Measurements from ENCODE around the gene PNPLA1. TPM values are rescaled to one million over a fixed set of nuclear protein-coding genes. Genes with fewer than 3 reads are reported as not detected.

PNPLA1 gene
- polyA plus RNA-seq, 3 donors: 2.1 to 3.1 (median 3.0) TPM

DNA sequence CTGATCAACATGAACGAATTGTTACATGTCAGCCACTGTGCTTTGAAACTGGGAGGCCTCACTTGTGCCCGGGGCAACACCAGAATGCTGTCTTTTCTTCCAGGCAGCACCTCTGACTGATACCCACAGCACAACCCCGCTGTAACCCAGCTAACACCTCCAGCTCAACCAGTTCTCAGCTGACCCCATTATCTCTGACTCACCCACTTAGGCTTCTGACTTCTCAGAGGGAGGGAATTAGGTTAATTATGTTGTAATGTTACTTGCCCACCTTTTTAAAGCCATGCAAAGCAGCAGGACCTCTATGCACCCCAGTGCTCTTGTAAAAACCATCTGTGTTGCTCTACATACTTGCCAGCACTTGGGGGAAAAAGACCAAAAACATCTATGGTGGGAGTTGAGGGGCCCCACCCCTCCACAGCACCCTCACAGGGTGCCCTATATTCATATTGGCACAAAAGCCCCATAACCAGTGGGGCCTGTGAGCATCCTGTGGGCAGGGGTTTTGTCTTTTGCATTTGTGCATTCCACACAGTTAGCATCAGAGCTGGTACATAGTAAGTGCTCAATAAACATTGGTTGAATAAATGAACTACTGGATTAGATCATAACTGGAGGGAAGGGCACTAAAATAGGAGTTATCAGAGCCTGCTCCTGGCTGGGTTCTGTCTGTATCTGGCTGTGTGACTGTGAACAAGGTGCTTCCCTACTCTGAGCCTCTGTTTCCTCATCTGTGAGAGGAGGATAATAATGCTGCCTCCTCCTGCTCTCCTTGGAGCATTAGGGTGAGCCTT lies 44.6 kb downstream of the PNPLA1 start:
- no peak for DNase-seq (ENCODE audit: low read depth in 3 of 3, low spot score in 2 of 3)

DNA sequence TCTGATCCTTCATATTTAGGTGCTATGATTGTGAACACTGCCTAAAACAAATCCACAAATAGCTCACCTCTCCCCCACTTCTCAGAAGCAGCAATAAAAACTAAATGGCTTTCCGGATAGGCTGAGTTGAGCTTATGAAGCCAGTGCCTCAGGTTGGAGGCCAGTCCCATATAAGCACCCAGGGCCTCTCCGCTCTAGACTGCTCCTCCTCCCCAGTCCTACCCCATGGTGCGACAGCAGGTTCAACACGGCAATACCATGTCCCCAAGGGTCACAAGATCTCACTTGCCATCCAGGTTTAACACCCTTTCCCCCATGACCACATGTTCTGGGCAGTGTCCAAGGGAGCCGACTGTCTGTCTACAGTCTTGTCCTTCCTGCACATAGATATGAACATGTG lies 46.1 kb downstream of the PNPLA1 start:
- DNase-seq (ENCODE audit: low read depth in 3 of 3, low spot score in 2 of 3): no peak

DNA sequence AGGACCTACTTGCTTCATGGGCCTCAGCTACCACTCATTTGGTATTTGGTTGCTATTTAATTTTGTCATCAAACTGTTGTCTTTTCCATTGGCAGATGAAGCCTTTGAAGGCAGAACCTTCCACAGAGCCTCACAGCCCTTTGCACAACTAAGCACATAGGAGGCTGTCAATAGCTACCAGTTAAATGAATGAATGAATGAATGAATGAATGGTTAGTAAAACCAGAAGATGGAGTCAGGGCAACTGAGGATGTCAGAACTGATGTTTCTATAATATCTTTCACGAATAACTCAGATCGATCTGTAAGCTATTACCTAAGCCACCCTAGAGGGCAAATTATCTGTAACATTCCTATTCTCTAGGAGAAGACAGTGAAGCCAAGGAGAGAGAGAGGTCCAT lies 47.8 kb downstream of the PNPLA1 start:
- no peak for DNase-seq (ENCODE audit: low read depth in 3 of 3, low spot score in 2 of 3)

DNA sequence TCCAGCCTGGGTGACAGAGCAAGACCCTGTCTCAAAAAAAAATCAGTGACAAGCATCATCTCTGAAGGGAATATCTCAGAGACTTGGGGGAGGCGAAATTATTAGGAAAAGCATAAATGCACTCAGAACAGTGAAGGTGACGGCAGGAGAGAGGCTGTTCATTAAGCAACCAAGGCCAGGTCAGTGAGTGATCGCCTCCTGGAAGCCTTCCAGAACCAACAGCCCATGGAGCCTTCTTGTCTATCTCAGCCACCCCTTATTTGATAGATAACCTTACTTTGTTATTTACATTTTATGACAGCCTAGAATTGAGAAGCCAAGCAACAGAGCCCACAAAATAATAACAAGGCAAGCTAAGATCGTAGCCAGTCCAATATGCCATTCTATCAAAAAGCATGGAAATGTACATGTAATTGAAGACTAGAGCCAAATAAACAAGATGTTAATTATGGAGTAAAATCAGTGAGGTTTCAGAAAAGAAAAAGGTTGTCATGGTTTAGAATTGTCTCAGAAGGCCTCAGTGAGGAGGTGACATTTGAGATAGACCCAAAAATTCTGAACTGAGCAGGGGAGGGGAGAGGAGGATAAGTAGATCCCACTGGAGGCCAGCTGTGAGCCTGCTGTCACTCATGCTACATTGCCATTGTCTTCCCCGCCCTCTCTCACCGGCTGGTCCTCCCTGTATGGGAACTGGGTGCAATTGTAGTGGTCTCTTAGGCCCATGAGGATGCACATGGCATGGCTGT lies 49.0 kb downstream of the PNPLA1 start:
- no peak for DNase-seq (ENCODE audit: low read depth in 3 of 3, low spot score in 2 of 3)

DNA sequence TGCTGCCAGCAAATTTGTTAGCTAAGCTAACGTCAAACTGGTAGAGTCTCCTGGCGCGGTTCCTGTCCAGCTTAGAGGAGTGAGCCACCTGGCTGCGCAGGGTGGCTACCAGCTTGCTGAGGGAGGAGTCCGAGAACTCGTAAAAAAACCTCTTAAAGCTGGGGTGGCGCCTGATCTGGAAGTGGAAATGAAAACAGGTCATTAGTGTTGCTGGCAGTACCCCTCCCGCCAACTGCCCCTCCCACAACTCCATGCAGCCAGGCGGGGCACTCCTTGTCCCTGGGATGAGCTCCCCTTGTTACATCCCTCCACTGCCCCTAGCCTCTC lies 49.5 kb downstream of the PNPLA1 start:
- no peak for DNase-seq (ENCODE audit: low read depth in 3 of 3, low spot score in 2 of 3)

DNA sequence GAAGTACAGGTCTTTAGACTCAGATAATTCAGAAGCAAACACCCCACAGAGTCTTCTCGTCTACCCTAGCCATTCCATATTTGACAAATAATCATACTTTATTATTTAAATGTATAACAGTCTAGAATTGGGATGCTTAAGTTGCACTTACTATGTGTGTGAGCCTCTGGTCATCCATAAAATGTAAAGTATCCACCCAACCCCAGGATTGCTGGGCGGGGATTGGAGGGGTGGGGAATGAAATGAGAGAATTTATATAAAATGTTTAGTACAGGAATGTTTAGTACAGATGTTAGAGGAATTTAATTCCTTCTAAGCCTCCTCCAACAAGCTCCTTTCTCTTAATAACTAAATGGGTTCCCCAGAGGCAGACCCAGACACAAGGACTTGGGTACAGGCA lies 50.0 kb downstream of the PNPLA1 start:
- no peak for DNase-seq (ENCODE audit: low read depth in 3 of 3, low spot score in 2 of 3)

DNA sequence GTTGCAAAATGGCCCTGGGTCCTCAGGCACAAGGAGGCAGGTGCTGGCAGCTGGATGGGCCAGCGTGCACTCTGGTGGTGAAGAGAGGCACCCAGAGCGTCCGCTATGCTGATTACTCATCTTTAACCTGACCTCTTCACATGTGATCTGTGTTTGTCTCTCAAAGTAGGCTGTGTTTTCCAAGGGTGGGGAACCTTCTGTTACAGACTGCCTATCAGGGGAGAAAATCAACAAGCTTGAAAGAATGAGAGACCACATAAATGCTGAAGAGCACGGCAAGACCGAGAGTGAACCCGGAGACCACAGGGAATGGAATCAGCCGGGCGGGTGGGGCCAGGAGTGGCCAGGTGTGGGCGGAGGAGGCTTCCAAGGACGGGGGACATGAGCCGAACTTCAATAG lies 50.6 kb downstream of the PNPLA1 start:
- no peak for DNase-seq (ENCODE audit: low read depth in 3 of 3, low spot score in 2 of 3)

DNA sequence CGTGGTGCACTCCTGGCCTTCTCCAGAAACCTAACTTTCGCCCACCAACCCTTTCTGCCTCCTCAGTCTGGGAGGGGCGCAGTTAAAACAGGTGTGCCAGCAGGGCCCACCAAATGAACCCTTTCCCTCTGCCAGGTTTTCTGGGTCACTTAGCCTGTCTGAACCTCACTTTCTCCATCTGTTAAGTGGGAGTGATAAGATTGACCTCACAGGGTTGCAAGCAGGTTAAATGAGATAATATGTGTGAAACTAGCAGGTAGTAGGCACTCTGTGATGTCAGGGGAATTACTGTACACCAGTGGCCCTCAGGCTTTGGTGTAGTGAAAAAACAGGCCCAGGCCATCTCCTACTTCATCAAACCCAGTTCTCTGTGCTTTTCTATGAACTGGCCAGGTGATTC lies 52.7 kb downstream of the PNPLA1 start:
- no peak for DNase-seq (ENCODE audit: low read depth in 3 of 3, low spot score in 2 of 3)

DNA sequence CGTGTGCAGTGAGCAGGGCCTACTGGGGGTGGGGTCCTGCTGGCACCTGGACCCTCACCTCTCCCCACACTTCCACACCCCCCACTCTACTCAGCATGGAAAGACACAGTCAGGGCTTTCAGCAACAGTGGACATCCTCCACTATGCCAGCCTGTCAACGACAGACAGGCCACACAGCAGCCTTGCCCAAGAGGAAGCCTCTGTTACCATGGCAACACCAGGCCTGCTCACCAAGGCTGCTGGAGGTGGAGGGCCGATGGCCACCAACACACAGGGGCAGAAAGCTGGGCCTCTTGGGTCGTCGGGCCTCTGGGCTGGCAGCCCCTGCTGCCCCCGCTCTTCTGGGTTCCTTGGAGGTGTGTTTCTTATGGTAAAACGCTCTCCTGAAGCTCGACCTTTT lies 53.2 kb downstream of the PNPLA1 start:
- no peak for DNase-seq (ENCODE audit: low read depth in 3 of 3, low spot score in 2 of 3)

DNA sequence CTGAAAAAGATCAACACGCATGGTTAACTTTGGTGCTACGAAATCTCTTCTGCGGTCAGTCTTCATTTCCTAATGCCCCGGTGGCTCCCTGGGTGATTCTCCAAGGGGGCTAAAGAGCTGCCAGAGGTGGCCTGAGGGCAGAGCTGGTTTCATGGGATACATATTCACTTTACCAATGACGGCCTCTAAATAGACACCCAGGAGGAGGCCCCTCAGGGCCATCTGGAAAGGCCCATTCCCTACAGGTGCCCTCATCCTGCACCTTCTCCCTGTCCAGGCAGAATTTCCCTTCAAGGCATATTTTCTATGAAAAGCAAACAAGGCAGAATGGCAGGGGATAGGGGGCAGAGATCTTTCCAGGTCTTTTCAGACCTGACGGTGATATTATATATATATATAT lies 54.3 kb downstream of the PNPLA1 start:
- no peak for DNase-seq (ENCODE audit: low read depth in 3 of 3, low spot score in 2 of 3)

DNA sequence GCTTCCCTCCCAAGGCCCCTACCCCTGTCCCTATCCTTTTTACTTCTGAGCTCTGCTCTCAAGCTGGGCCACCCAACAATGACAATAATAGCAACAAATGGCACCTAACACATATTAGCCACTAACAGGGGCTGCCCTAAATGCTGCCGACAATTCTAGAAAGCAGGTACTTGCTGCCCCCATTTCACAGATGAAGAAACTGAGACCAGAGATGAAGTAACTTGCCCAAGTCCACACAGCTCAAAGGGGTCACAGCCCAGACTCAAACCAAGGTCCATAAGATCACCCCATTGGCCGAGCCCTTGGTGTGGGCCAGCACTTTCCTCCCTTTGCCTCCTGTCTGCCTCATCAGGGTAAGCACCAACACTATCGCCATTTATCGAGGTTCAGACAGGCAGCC lies 54.9 kb downstream of the PNPLA1 start:
- no peak for DNase-seq (ENCODE audit: low read depth in 3 of 3, low spot score in 2 of 3)

DNA sequence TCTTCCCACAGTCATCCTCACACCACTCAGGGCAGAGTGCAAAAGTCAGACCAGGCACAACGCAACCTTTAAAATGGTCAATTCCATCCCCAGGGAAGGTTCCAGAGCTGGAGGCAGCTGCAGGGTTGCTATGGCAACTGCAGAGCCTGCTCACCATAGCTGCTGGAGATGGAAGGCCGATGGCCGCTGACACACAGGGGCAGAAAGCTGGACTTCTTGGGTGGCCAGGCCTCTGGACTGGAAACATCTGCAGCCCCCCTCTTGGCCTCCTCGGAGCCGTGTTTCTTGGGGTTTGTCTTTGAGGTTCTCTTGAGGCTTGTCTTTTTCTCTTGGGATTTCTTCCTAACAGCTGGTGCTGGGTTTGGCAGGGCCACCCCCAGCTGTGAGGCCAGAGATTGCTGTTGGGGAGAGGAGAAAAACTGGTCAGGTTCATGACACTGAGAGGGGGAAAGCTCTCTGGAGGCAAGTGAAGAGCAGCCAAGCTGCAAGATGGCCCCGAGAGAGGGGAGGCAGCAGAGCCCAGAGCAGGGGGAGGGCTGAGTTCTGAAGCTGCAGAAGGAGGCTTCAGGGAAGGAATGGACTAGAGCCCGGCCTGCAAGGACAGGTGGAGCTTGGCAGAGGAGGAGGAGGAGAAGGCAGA lies 56.6 kb downstream of the PNPLA1 start:
- DNase-seq (ENCODE audit: low read depth in 3 of 3, low spot score in 2 of 3): no peak

DNA sequence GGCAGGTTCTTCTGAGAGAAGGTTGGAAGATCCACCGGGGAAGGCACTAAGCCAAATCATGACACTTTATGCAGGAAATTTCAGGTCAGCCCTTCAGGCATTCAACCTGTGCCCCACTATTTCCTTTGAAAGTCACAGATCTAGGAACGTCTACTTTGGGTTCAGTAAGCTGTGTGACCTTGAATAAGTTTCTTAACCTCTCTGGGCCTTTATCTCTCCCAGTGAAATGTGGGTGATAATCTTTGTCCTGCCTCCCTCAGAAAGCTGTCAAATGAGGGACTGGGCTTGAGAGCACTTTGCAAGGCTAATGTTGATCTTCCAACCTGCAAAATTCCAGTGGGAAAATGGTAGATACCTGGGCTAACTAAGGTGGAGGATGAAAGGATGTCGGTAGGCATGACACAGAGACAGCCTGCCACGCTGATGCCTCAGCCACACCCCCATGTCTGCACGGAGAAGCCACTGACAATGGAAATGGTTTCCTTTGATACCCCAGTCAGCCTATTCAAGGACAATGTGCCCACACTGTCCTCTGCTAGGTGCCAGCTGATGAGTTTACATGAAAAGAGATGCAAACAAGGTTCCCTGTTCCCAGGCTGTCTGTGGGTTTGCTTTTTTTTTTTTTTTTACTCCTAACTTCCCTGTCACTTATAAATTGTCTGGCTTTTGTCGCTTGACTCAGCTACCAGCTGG lies 57.5 kb downstream of the PNPLA1 start:
- DNase-seq (ENCODE audit: low read depth in 3 of 3, low spot score in 2 of 3): no peak

DNA sequence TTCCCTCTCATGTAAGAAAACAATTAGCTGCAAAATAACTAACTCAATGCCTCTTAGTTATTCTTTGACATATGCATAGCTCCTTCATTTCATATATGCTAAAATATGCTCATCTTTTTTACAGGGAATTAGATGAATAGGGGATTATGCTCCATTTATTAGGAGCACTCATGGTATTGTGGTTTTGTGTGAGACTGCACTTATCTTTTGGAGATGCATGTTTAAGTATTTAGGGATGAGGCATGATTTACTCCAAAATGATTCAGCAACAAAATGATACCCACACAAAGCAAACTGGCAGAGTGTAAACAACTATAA lies 58.0 kb downstream of the PNPLA1 start:
- DNase-seq (ENCODE audit: low read depth in 3 of 3, low spot score in 2 of 3): no peak

DNA sequence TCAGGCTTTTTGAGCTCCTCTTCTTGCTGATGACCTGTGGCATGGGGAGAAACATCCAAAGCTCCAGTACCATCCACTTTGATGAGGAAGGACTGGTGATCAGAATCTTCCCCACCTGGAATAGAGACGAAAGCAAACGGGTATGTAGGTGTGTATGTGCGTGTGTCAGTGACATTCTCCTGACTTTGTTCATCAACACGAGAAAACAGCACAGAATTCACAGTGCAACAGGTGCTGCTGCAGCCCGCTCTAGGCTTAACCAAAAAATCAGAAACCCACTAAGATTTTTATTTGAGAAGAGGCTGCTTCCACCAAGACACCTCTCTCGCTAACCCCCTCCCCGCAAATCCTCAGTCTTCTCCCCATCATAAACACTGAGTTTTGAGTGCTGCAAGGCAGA lies 58.7 kb downstream of the PNPLA1 start:
- DNase-seq (ENCODE audit: low read depth in 3 of 3, low spot score in 2 of 3): no peak

DNA sequence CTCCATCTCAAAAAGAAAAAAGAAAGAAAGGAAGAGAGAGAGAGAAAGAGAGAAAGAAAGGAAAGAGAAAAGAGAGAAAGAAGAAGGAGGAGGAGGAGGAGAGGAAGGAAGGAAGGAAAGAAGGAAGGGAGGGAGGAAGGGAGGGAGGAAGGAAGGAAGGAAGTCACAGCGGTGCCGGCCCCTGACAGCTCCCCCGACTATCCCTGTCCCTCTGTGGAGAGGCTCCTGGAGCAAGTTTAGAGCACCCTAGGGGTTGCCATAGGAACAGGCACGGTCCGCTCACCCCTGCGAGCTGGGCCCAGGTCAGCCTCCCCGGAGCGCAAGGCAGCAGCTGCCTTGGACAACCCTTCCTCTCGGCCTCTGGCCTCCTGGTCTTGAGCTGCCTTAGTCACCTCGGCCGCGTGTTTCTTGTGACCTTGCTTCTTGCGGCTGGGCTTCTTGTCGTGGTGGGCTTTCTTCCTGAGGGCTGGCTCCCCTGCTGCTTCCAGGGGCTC lies 60.0 kb downstream of the PNPLA1 start:
- no peak for DNase-seq (ENCODE audit: low read depth in 3 of 3, low spot score in 2 of 3)

DNA sequence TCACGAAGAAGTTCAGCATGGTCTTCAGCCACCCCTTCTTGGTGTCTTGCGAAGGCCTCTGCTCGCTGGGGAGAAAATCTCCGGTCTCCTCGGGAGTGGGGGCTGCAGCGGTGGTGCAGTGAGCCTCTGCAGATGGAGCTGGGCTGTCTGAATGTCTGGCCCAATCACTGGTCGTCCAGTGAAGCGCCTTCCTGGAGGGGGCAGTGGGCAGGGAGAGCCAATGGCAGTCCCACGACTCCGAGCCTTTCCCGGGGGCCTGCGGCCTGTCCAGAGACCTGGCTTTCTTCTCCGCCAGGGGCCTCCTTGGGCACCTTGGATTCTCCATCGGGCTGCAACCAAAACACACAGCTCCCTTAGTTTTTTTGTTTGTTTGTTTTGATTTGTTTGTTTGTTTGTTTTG lies 60.5 kb downstream of the PNPLA1 start:
- DNase-seq (ENCODE audit: low read depth in 3 of 3, low spot score in 2 of 3): no peak

DNA sequence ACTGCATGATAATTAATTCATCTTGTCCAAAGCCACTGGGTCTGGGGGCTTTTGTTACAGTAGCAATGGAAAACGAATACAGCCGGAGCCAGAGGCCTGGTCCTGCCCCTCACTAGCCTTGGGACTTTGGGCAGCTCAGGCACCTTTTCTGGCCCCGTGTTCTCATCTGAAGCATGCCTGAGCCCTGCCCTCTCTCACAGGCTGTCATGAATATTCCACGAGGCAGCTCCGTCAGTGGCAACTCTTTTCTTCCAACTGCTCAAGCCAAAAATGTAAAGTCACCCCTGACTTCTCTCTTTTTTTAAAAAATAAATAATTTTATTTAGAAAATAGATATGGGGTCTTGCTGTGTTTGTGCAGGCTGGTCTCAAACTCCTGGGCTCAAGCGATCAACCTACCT lies 61.5 kb downstream of the PNPLA1 start:
- DNase-seq (ENCODE audit: low read depth in 3 of 3, low spot score in 2 of 3): no peak

DNA sequence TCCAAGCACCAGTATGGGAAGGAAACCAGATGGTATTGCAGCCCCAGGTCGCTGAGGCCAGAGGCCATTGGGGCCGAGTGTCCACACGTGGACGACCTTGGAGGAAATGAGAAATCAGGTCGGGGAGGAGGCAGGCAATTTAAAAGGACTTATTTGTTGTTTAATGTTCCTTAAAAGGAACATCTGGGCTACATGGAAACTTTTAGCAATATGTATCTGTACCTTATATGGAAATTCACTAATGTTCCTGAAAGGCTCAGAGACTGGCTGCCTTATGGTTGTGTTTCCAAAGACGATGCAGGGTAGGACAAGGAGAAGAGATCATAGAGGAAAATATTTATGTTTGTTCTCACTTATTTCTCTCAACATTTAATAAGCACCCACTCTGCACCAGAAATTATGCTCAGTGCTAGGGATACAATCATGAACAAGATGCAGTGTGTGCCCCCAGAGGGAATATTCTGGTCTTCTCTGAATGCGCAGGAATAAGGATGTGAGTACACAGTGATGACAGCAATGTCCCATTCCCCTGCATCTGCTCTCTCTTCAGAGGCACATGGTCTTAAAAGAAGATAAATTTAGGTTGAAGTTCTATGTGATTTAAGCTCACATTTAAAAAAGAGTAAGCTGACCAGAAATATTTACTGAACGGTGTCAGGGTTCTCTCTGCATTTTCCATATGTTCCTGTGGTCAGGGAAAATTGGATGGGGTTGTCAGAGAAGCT lies 63.5 kb downstream of the PNPLA1 start:
- no peak for DNase-seq (ENCODE audit: low read depth in 3 of 3, low spot score in 2 of 3)

DNA sequence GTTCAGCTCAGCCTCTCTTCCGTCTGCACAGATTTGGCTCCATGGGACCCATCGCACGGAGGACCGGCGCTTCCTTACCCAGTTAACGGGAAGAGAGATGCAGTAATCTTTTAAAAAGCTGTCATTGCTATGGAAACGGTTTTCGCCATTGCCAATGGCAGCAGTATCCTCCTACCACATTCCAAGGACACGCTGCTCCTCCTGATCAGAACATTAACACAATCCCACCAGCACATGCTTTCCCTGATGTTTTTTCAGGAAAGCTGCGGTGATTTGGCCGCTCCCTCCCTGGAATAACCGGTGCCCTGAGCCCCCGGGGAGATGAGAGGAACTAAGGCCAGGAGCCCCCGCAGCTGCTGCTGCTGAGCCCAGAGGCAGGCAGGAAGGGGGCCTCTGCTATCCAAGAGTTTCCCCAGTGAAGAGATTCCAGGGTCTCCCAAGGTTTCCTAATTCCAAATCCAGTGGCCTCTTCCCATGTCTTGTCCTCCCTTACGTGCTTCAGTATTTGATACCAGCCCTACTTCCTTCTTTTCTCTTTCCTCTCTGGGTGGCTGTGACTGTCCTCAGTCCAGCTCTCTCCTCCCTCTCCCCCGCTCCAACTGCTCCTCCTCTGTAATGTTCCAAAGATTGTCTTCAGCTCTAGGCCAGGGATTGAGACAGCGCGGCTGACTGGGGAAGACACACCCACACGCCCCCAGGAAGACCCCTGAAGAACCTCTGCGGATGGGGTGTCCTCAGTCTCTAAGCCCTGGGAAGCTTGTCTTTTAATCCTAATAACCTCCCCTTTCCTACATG lies 64.3 kb downstream of the PNPLA1 start:
- DNase-seq (ENCODE audit: low read depth in 3 of 3, low spot score in 2 of 3): no peak

All from right renal cortex interstitium (tissue), 3 donors.